SK-MEL-5 (cell line): Measurements from ENCODE around the gene GP1BA. TPM values are rescaled to one million over a fixed set of nuclear protein-coding genes. Genes with fewer than 3 reads are reported as not detected.

ENCODE experiments used
- DNase-seq: peaks from one replicate; pipeline ENCODE4 v3.0.0-alpha.2; 2016; ENCODE audit warnings: low read depth, low spot score
- in situ Hi-C: cut with HindIII; loops from 2 replicates; pipeline ENCODE4 v1.10.0; 2016; ENCODE audit warnings: low sequenced_read_pairs, high pct_unique_total_duplicates, low pct_unique_long_range_greater_than_20kb
- small RNA-seq, 2 experiments: library from RNA; depleted of rRNA; stranded (forward); fragments of <200 nt; gene quantifications; one replicate each; pipeline ENCODE3, GENCODE V24; 2014
- total RNA-seq: library from RNA; depleted of rRNA; stranded (reverse); fragments of >200 nt; shearing (Covaris generic); gene quantifications from 2 replicates; pipeline ENCODE4 v1.2.3, GENCODE V29; 2014; rRNA removed

The GP1BA gene
- total RNA-seq, 1 experiment from 2014 or later, result not detected

DNA sequence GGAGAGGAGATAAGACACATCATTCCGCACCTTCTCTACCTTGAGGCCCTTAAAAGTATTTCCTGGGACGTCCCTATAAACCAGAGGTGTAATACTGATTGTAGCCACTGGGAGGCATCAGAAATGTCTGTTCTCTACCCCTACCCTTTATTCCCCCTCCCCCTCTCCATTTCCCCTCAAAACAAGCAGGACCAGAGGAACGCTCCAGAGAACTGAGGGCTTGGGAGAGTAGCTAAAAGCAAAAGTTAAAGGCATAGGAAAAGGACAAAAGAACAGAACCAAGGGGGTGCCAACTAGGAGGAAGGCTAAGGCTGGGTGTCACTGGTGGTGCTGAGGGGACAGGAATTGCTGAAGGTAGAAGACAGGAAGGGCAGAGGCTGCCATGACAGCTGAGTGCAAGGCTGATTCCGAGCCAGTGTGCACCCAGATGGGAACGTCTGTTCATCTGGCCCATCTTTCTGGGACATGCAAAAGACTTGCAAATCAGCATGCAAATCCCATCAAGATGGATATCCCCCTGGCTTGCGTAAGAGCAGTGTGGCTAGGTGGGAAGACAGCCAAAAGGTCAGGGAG lies 48.7 kb downstream of the GP1BA start:
- in situ Hi-C loops, result no loop called here
- DNase-seq, result peak; percentile 81

DNA sequence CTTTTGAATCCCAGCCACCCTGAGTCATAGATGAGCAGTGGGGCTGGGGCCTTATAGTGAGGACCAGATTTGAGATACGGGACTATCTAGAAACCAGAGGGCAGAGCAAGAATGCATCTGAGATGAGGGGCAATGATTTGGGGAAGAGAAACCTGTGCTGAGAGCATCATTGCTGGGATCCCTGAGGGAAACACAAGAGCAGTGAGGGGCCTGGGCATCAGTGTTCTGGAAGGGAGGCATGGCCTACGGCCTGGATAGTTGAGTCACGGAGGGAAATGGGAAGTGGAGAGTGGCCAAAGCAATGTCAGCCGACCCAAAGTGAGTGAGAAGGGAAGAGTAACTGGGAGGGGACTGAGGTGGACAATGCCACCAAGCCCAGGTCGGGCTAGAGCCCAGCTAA lies 50.2 kb downstream of the GP1BA start:
- in situ Hi-C loops, result no loop called here
- DNase-seq, result no peak

Small RNAs within 50 kb of the gene (small RNA-seq; reads per million reads assigned to genes)
- gene MIR6864 (0 reads per million in 2 experiments), gene MIR6865 (0 reads per million in 2 experiments)

Other genes starting within 250 kb of the GP1BA start
- 18.1 and 23.4 TPM in 2 replicates for gene PELP1, start 228.1 kb upstream of the GP1BA start, total RNA-seq
- gene ARRB2, start 221.6 kb upstream of the GP1BA start, total RNA-seq, result 13.6 and 17.2 TPM in 2 replicates
- gene MED11, start 200.8 kb upstream of the GP1BA start, total RNA-seq, result 26.3 and 32.0 TPM in 2 replicates
- gene ZMYND15, start 192.4 kb upstream of the GP1BA start, total RNA-seq, result 0.11 TPM in 1 of 2 replicates, not detected in the other
- gene CXCL16, start 192.3 kb upstream of the GP1BA start, total RNA-seq, result 10.0 and 10.7 TPM in 2 replicates
- gene TM4SF5, start 160.4 kb upstream of the GP1BA start, total RNA-seq, result not detected in 2 replicates
- not detected in 2 replicates for gene VMO1, start 145.9 kb upstream of the GP1BA start, total RNA-seq
- not detected in 2 replicates for gene GLTPD2, start 143.3 kb upstream of the GP1BA start, total RNA-seq
- 171 and 190 TPM in 2 replicates for gene PSMB6, start 136.1 kb upstream of the GP1BA start, total RNA-seq
- gene PLD2, start 125.1 kb upstream of the GP1BA start, total RNA-seq, result 10.2 and 10.5 TPM in 2 replicates
- 18.7 and 19.5 TPM in 2 replicates for gene MINK1, start 98.9 kb upstream of the GP1BA start, total RNA-seq
- not detected in 2 replicates for gene C17orf107, start 32.7 kb upstream of the GP1BA start, total RNA-seq
- 0.11 TPM in 1 of 2 replicates, not detected in the other for gene CHRNE, start 29.2 kb upstream of the GP1BA start, total RNA-seq
- gene SLC25A11, start 7.8 kb downstream of the GP1BA start, total RNA-seq, result 115 and 129 TPM in 2 replicates
- 30.6 and 38.3 TPM in 2 replicates for gene RNF167, start 8.0 kb downstream of the GP1BA start, total RNA-seq
- gene PFN1, start 16.3 kb downstream of the GP1BA start, total RNA-seq, result 714 and 787 TPM in 2 replicates
- gene ENO3, start 18.8 kb downstream of the GP1BA start, total RNA-seq, result 3.6 and 4.3 TPM in 2 replicates
- 41.6 and 55.3 TPM in 2 replicates for gene SPAG7, start 35.5 kb downstream of the GP1BA start, total RNA-seq
- 4.4 and 5.6 TPM in 2 replicates for gene CAMTA2, start 55.4 kb downstream of the GP1BA start, total RNA-seq
- gene INCA1, start 65.2 kb downstream of the GP1BA start, total RNA-seq, result 0.16 and 0.24 TPM in 2 replicates
- 48.2 and 54.7 TPM in 2 replicates for gene KIF1C, start 65.7 kb downstream of the GP1BA start, total RNA-seq
- gene SLC52A1, start 103.1 kb downstream of the GP1BA start, total RNA-seq, result not detected in 2 replicates
- 0.19 TPM in 1 of 2 replicates, not detected in the other for gene ZFP3, start 146.2 kb downstream of the GP1BA start, total RNA-seq
- gene ZNF232, start 179.6 kb downstream of the GP1BA start, total RNA-seq, result 7.1 and 7.4 TPM in 2 replicates
- gene USP6, start 183.8 kb downstream of the GP1BA start, total RNA-seq, result not detected in 2 replicates